NCI-H187 (cell line): Measurements from ENCODE around the gene ZP1.
A peak's percentile ranks its signal among the peaks of the same experiment; 100 is the strongest.

Source experiments
- DNase-seq, 2 experiments: peaks; one replicate each; lab custom pipeline; 2025; lab: John Stamatoyannopoulos, UW

ZP1 gene

GRCh38 chr11:60910281-60910687, 42.9 kb downstream of the ZP1 start:
- DNase-seq, result no peak

- DNase-seq, result no peak
Observed at GRCh38 chr11:60910711-60911380, 43.5 kb downstream of the ZP1 start.

- DNase-seq, result no peak
Observed at GRCh38 chr11:60912223-60912850, 45.0 kb downstream of the ZP1 start.

GRCh38 chr11:60912851-60913528, 45.6 kb downstream of the ZP1 start:
- DNase-seq, result no peak

GRCh38 chr11:60913793-60914632, 46.7 kb downstream of the ZP1 start, which contains the start of gene TMEM109:
Gene TMEM109, plus strand, starts transcription at chr11:60914158. Its CDS starts 5,536 bp downstream, at chr11:60919694.
- DNase-seq, result peak; percentile 75 to 97

GRCh38 chr11:60914633-60915247, 47.4 kb downstream of the ZP1 start:
- DNase-seq, result no peak

GRCh38 chr11:60915248-60915914, 48.0 kb downstream of the ZP1 start:
- no peak for DNase-seq

GRCh38 chr11:60916669-60917206, 49.4 kb downstream of the ZP1 start:
- DNase-seq, result no peak

- no peak for DNase-seq
Observed at GRCh38 chr11:60917267-60917666, 49.9 kb downstream of the ZP1 start.

- DNase-seq, result no peak
Observed at GRCh38 chr11:60918251-60918938, 51.1 kb downstream of the ZP1 start.

- DNase-seq, result no peak
Observed at GRCh38 chr11:60918939-60919265, 51.6 kb downstream of the ZP1 start.

- no peak for DNase-seq
Observed at GRCh38 chr11:60919320-60919719, 52.0 kb downstream of the ZP1 start.

- DNase-seq, result no peak
Observed at GRCh38 chr11:60919956-60920355, 52.6 kb downstream of the ZP1 start.

- DNase-seq, result no peak
Observed at GRCh38 chr11:60921259-60921658, 53.9 kb downstream of the ZP1 start.

GRCh38 chr11:60921777-60922335, 54.5 kb downstream of the ZP1 start:
- DNase-seq, result no peak

- no peak for DNase-seq
Observed at GRCh38 chr11:60922906-60923305, 55.6 kb downstream of the ZP1 start.

GRCh38 chr11:60923326-60923725, 56.0 kb downstream of the ZP1 start:
- DNase-seq, result no peak

- no peak for DNase-seq
Observed at GRCh38 chr11:60923800-60924109, 56.4 kb downstream of the ZP1 start.

GRCh38 chr11:60924110-60924905, 57.0 kb downstream of the ZP1 start, which contains the start of gene TMEM132A:
Gene TMEM132A, plus strand, starts transcription at chr11:60924460. Its CDS starts 174 bp downstream, at chr11:60924634.
- DNase-seq, result peak; percentile 41 to 78
